NCI-H1694 treated with DMSO at 0.1 percent for 48 hours (cell line): ENCODE measurements around the gene KCNC4.

ENCODE experiments used
- DNase-seq: peaks from one replicate; lab custom pipeline; 2025; lab: John Stamatoyannopoulos, UW

Gene KCNC4

GRCh38 chr1:110254604-110255391, 44.7 kb downstream of the KCNC4 start:
- no peak for DNase-seq

DNA sequence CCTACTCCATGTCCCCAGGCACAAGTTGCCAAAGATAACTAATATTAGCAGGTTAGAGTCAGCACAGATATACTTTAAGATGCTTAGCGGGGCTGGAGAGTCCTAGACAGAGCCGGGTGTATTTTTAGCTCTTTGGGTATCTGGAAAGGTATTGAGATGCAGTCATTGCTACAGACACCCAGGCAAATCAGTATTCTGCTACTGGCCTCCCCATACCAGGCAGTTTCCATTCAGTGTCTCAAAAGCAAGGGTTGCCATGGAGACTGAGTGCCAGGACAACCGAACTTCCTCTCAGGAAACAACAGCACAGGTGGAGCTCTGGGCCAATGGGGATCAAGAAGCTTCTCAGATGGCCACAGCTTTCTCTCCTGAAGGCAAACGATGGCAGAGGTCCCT, 45.3 kb downstream of the KCNC4 start:
- no peak for DNase-seq

GRCh38 chr1:110258734-110259133, 48.6 kb downstream of the KCNC4 start:
- peak; percentile 88 for DNase-seq

DNA sequence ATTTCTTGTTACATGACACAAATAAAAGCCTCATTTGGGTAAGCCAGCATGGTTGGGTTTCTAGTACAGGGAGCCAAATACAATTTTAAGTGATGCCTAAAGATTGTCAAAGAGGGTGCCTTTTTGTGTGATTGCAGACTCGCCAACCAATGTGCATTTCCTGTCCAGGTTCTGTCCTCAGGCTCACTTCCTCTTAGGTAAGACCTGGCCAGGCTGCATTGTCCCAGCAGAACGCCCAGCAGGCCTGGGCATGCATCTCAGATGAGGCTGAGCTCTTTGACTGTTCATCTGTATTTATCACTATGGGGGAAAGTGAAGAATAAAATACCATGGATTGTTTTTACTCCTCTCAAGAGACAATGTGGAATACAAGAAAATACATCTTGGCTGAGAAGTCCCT, 49.7 kb downstream of the KCNC4 start:
- no peak for DNase-seq
